Ishikawa (cell line): ENCODE measurements around the gene ATP2A3.

Source experiments
- CEBPB ChIP-seq: IDR thresholded peaks from 2 replicates; pipeline ENCODE4 v1.6.1; 2012
- CREB1 ChIP-seq: IDR thresholded peaks from 2 replicates; pipeline ENCODE4 v1.6.1; 2012; ENCODE audit warnings: low read depth
- EGR1 ChIP-seq: IDR thresholded peaks from 2 replicates; pipeline ENCODE4 v1.6.1; 2012
- EP300 ChIP-seq: IDR thresholded peaks from 2 replicates; pipeline ENCODE4 v1.6.1; 2012; ENCODE audit warnings: borderline replicate concordance
- FOXM1 ChIP-seq: IDR thresholded peaks from 2 replicates; pipeline ENCODE4 v1.6.1; 2012; ENCODE audit warnings: low read depth, borderline replicate concordance
- MAX ChIP-seq: IDR thresholded peaks from 2 replicates; pipeline ENCODE4 v1.6.1; 2012
- NFIC ChIP-seq: IDR thresholded peaks from 2 replicates; pipeline ENCODE4 v1.6.1; 2012
- RAD21 ChIP-seq: IDR thresholded peaks from 2 replicates; pipeline ENCODE4 v1.6.1; 2012; ENCODE audit warnings: low read depth
- REST ChIP-seq: IDR thresholded peaks from 2 replicates; pipeline ENCODE4 v1.6.1; 2012; ENCODE audit warnings: low read depth, mild to moderate bottlenecking
- TAF1 ChIP-seq: IDR thresholded peaks from 2 replicates; pipeline ENCODE4 v1.6.1; 2012; ENCODE audit warnings: low read depth, mild to moderate bottlenecking
- TCF12 ChIP-seq: IDR thresholded peaks from 2 replicates; pipeline ENCODE4 v1.6.1; 2012; ENCODE audit warnings: low read depth
- TEAD4 ChIP-seq: IDR thresholded peaks from 2 replicates; pipeline ENCODE4 v1.6.1; 2012
- USF1 ChIP-seq: IDR thresholded peaks from 2 replicates; pipeline ENCODE4 v1.6.1; 2012
- YY1 ChIP-seq: IDR thresholded peaks from 2 replicates; pipeline ENCODE4 v1.6.1; 2012; ENCODE audit warnings: low read depth
- ZBTB7A ChIP-seq: IDR thresholded peaks from 2 replicates; pipeline ENCODE4 v1.6.1; 2012; ENCODE audit warnings: low read depth

Gene ATP2A3

DNA sequence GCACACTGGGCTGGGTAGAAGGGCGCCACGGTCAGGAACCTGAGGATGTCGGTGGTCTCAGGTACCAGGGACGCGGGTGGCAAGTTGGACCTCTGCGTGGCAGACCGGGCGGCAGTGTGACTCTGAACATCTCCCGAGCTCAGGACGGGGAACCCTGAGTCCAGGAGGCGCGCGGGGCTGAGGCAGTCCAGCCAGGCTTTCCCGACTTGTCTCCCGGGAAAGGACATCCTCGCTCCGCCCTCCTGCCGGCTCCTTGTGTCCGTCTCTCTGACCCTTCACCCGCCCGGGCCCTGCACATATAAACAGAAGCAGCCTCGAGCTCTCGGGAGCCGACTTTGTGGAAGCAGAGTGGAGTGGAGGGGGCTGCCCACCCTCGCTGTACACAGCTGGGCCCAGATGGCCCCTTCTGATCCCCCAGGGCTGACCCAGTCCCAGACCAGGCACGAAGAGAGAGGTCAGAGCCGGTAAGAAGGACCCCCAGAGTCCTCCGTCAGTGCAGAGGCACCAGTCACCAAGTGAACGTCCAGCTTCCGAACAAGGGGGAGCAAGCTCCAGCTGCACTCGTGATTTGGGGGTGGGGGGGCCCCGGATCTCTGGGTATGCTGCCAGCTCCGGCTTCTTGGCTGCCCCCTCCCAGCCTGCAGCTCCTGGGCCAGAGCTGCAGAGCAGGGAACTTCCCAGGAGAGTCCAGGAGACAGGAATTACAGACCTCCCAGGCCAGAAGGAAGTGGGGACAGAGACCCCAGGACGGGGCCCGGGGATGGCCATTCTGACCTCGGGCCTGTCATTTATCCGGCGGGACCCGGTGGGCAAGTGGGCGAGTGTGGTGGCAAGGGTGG is 39.5 kb downstream of the ATP2A3 start:
- TF ChIP-seq REST: no peak
- no peak for TF ChIP-seq TAF1
- TF ChIP-seq EP300: no peak
- no peak for TF ChIP-seq TCF12
- no peak for TF ChIP-seq NFIC

DNA sequence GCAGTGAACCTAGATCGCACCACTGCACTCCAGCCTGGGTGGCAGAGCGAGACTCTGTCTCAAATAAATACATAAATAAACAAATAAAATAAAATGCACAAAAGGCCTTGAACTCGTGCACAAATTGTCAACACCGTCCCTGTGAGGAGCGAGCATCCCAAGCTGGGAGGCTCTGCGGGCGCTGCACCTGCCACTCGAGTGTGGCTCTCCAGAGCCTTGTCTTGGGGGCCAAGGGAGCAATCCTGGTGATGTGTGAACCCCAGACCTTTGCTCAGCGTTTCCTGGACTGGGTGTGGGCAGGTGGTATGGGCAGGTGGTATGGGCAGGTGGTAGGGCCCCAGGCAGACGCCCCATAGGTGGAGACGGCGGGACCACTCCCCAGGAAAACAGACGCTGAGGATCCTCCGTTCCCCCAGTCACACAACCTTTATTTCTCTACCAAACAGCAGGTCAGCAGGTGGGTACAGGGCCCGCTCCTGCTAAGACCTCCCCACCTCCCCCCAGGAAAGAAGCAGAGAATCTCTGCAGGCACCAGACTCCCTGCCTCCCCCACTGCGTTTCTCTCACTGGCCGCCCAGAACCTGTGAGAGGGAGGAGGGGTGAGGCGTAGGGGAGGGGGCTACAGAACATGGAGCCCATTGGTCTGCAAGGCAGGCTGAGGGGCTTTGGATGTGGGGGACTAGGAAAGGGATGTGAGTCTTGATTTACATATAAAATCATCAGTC is 40.6 kb downstream of the ATP2A3 start:
- TF ChIP-seq CREB1 (no peak), REST (no peak), FOXM1 (no peak), NFIC (no peak), RAD21 (no peak), TEAD4 (no peak), EGR1 (no peak), TCF12 (no peak), TAF1 (no peak), CEBPB (no peak), MAX (no peak), EP300 (no peak), USF1 (no peak), ZBTB7A (no peak), YY1 (no peak)

GRCh38 chr17:3922765-3923164 is 41.5 kb downstream of the ATP2A3 start:
- TF ChIP-seq ZBTB7A (no peak), CREB1 (no peak), MAX (no peak), YY1 (no peak), TAF1 (no peak), USF1 (no peak), EP300 (no peak), NFIC (no peak), FOXM1 (no peak), CEBPB (no peak), RAD21 (no peak), TEAD4 (no peak), EGR1 (no peak)

- TF ChIP-seq MAX (no peak), EP300 (no peak), RAD21 (no peak), USF1 (no peak), TEAD4 (no peak), NFIC (no peak), ZBTB7A (no peak), REST (no peak), YY1 (no peak), TCF12 (no peak), CREB1 (no peak), FOXM1 (no peak), TAF1 (no peak), EGR1 (no peak), CEBPB (no peak)
Measured at GRCh38 chr17:3921502-3922319, 42.5 kb downstream of the ATP2A3 start.
